Mammary epithelial cell (primary cell): ENCODE results near the gene UNC5CL.

Experiments
- EZH2 ChIP-seq: IDR thresholded peaks from 2 replicates; pipeline ENCODE4 v1.6.1; 2012; ENCODE audit warnings: low read length, inconsistent platforms, borderline replicate concordance
- TF ChIP-seq, protein P1 (sequence below), 2 donors: IDR thresholded peaks in 1 of 2; conservative IDR thresholded peaks in 1 of 2; 2 replicates each; pipeline ENCODE4 v1.5.1; 2011 to 2012; ENCODE audit warnings: inconsistent platforms in 2 of 2, low read length in 2 of 2, mild to moderate bottlenecking in 2 of 2, control low read depth in 1 of 2, low read depth in 1 of 2; ENCODE audit not compliant: insufficient read depth in 1 of 2; ENCODE audit errors: extremely low read depth in 1 of 2

DNA sequence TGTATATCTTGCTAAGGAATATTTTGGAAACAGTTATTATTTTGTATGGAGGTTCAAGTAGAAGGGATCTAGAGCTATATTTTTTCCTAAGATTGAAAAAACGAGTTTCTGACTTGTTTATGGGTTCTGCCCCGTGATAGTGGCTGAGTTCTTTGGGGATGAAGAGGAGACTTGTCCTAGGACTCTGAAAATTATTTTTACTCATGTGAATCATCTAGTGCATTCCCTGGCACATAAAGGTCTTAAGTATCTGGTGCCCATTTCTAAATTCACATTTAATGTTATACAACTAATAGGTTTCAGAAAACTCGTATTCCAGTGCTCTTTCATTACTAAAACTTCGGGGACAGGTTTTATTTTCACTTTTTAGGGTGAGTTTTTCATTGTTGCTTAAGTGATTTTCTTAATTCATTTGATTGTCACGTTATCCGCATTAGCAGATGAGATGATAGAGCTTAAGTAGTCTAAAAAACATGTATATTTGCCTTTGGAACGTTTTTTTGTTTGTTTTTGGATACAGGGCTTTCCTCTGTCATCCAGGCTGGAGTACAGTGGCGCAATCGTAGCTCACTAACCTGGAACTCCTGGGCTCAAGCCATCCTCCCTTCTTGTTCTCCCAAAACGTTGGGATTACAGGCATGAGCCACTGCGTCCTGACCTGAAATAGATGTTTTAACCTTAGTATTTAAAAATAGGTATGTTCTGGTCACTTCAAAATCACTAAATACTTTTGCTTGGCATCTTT, 35.8 kb upstream of the UNC5CL start:
- TF ChIP-seq, protein P1, sequence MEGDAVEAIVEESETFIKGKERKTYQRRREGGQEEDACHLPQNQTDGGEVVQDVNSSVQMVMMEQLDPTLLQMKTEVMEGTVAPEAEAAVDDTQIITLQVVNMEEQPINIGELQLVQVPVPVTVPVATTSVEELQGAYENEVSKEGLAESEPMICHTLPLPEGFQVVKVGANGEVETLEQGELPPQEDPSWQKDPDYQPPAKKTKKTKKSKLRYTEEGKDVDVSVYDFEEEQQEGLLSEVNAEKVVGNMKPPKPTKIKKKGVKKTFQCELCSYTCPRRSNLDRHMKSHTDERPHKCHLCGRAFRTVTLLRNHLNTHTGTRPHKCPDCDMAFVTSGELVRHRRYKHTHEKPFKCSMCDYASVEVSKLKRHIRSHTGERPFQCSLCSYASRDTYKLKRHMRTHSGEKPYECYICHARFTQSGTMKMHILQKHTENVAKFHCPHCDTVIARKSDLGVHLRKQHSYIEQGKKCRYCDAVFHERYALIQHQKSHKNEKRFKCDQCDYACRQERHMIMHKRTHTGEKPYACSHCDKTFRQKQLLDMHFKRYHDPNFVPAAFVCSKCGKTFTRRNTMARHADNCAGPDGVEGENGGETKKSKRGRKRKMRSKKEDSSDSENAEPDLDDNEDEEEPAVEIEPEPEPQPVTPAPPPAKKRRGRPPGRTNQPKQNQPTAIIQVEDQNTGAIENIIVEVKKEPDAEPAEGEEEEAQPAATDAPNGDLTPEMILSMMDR (conservative IDR thresholded peaks at IDR 0.05 in 1 of 2, IDR thresholded peaks at IDR 0.05 in 1 of 2; ENCODE audit: extremely low read depth in 1 of 2, insufficient read depth in 1 of 2, low read depth in 1 of 2, low read length in 2 of 2): no peak
- no peak for TF ChIP-seq EZH2
